SH-SY5Y (cell line): ENCODE data around the gene DGAT2.

Experiments
- GATA2 ChIP-seq: IDR thresholded peaks from 2 replicates; pipeline ENCODE4 v1.6.1; 2011; ENCODE audit warnings: mild to moderate bottlenecking, low read depth, low read length
- GATA3 ChIP-seq: IDR thresholded peaks from 2 replicates; pipeline ENCODE4 v1.6.1; 2011; ENCODE audit warnings: low read depth, mild to moderate bottlenecking, low read length, moderate library complexity

DNA sequence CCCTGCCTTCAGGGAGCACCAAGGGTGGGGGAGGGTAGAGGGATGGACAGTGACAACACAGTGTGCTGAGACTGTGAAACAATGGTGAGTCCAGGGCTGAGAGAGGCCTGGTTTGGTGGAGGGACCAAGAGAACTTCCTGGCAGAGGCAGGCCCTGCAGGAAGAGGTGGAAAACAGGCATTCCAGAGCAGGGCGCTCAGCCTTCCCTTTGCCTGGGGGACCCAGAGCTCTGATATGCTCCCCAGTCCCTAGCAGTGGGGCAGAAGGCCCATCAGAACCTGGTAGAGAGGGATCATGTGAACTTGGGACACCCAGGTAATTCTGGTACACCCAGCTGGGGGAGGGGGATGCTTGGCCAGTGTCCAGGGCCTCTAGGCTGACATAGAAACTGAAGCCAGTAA, 29.2 kb downstream of the DGAT2 start:
- TF ChIP-seq GATA2 (no peak), GATA3 (no peak)
